HG02763 (cell line): ENCODE measurements around the gene GALNT2.
A peak's percentile ranks its signal among the peaks of the same experiment; 100 is the strongest.

Experiments
- ATAC-seq: cut with Tn5 transposase; IDR thresholded peaks from one replicate; pipeline ENCODE4 v1.9.1; 2021; ENCODE audit warnings: mild to moderate bottlenecking, moderate library complexity; ENCODE audit not compliant: unreplicated experiment

The GALNT2 gene

DNA sequence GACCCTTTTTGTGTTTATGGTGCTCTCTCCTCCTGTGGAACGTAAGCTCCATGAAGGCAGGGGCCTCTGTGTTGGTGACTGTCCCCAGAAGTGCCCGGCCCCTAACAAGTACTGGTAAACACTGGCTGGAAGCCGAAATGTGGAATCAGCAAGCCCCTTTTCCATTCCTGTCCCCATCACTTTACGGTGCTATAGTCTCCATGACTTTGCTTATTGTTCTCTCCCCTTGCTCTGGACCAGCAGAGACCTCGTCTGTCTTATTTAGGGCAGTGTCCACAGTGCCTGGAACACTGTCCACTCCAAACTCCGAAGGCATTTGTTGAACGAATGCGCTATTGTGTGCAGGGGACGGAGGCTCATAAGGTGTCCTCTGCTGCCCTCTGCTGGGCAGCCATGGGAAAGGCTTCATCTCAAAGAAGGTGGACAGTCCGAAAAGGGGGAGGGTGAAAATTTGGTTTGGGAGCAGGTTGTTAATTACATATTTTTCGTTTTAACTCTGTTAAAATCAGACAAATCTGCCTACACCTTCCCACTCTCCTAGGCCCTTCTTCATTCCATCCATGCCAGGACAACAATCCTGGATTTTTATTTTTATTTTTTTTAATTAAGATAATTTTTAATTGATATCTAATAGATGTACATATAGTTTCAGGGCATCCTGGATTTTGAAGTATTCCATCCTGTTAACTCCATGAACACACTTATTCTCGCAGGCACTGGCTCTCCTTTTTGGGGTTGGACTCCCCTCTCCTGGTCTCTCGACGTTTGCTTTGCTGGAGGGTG lies 243.5 kb downstream of the GALNT2 start:
- peak; percentile 68 for ATAC-seq

DNA sequence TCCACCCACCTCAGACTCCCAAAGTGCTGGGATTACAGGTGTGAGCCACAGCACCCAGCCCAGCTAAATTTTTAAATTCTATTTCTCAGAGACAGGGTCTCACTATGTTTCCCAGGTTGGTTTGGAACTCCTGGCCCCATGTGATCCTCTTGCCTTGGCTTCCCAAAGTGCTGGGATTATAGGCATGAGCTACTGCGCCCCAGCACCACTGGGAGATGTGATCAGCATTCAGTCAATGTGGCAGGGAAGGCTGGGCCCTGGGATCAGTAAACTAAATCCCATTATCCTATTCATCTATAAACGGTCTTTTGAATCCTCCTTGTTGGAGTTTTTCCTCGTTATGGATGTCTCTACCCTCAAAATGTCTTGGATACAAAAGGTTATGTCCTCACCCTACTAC lies 245.6 kb downstream of the GALNT2 start:
- no peak for ATAC-seq

- ATAC-seq: no peak
These were observed 246.6 kb downstream of the GALNT2 start for GRCh38 chr1:230313453-230314141.

GRCh38 chr1:230314142-230314470 lies 247.1 kb downstream of the GALNT2 start:
- no peak for ATAC-seq

GRCh38 chr1:230315099-230315498 lies 248.1 kb downstream of the GALNT2 start:
- ATAC-seq: no peak

DNA sequence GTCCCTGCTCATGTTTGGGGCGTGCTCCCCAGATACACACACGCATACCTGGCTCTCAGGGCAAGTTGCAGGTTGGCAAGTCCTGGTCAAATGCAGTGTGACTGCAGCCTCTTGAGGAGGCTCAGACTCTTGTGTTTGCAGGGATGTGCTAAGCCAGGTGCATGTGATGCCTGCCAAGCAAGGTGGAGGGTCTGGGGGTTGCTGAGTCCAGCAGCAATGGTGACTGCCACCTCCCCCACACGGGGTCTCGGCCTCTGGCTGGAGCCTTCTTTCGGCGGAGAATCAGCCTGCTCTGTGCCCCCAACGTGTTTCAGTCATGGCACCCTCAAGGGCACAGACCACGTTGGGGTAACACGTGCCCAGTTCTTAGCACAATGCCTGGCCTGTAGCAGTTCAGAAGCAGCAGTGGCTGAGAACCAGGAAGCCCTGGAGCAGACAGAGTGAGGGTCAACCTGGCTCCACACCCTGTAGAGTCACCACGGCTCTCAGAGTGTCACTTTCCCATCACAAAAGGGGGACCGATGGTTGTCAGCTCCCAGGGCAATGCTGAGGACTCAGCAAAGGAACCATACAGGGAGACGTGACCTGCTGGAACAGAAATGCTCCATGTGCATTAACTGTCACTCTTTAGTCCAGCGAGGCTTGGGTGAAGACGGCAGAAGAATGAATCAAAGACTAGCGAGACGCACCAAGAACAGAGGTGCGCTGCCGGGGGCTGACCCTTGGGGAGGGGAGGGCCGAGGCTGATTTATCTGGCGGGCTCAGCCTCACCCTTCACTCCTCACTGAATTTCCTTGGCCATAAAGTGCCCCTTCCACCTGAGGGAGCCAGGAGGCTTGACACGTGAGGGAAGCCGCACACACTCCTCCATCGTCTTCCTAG lies 250.1 kb downstream of the GALNT2 start:
- ATAC-seq: no peak

DNA sequence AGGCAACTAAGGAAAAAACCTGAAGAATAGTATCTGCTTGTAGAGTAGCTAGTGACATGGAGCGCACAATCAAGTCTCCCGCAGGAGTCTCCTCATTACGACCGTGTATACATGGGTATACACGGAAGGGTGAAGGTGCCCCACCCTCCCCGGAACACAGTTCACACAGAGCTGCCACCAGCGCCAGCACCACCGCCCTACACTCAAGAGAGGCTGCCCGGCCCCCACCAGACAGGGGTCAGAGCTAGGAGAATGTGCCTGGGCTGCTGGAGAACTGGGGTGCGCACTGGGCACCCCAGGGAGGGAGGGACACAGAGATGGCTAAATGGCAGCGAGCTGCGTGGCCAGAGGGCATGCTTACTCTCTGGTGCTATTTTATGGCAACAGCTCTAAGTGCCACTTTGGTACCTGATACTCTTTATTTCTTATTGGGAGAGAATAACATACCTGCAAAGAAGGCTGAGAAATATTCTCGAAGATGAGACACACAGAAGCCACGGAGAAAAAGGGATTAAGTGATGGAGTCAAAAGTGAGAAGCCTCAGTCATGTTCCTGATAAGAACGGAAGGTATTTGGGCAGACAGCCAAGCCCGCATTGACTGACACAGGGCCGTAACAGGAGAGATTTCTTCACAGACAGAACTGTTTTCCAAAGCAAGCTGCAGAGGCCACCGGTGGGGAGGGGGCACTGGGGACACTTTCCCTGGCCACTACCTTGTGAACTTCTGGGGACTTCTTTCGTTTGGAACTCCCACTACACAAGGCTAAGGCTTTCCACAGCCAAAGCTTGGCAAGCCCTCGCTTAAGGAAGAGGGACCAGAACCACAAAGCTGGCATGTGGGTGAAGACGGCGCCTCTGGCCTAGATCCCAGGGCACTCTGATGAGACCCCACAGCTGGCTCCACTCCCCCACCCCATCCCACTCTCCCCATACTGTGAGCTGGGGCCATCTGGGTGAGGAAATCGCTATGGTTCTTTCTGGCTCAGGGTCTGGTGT lies 251.1 kb downstream of the GALNT2 start:
- ATAC-seq: no peak

- ATAC-seq: no peak
These were observed 252.1 kb downstream of the GALNT2 start for GRCh38 chr1:230319014-230319747.

- no peak for ATAC-seq
These were observed 253.8 kb downstream of the GALNT2 start for GRCh38 chr1:230320804-230321203.

GRCh38 chr1:230321341-230321740 lies 254.3 kb downstream of the GALNT2 start:
- ATAC-seq: no peak

GRCh38 chr1:230321741-230322420 lies 254.8 kb downstream of the GALNT2 start:
- ATAC-seq: no peak

DNA sequence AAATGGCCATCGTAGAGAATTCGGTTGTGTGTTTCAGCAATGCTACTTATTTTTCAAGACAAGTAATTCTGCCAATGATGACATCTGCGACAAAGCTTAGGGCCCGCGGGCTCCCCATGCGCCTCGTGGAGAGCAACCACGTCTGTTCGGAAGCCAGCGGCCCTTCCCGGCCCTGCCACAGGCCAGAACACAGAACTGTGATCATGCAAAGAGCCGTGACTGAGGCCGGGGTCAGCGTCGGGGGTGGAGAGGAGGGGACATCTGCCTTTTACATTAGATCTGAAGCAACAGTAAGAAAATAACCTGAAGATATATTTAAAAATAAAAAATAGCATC lies 255.4 kb downstream of the GALNT2 start:
- no peak for ATAC-seq

DNA sequence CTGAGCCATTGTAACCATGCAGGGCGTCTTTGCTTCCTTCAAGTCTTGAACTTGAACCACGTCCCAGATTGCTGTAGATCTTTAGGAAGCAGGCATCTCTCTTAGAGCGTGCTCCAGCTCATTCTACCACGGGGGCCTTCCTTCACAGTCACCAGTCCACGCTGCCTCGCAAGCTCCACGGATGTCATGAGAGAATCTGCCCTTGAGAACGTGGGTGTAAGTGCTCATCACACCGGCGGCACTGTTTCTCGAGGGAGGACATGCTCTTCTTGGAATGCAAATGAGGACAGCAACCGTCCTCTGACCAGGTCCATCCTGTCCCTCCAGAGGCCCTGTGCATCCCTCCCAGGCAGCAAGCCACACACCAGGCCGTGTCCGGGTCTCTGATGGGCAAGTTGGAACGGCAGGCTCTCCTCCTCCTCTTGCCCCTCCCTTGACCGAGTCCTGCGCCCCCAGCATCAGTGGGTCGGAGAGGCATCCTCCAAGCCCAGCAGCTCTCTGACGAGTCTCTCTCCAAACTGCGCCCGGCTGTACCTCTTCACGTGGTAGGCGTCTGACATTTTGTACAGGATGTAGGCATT lies 256.0 kb downstream of the GALNT2 start:
- ATAC-seq: no peak

DNA sequence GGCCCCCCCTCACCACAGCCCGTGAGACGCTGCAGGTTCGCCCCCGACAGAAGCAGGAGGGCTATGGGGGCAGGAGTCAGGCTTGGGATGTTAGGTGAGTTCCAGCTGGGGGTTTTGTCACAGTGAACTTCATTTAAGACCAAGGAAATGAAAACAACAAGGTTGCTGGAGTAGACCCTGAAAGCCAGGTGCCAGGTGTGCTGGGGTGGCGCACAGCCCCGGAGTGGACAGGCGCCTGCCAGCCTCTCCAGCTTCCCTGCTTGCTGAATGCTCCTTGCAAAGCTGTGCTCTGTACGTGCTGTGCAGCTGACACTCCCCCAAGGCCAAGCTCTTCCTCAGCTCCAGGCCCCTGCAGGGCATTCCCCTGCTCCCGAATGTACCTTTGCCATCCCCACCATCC lies 256.6 kb downstream of the GALNT2 start:
- no peak for ATAC-seq

DNA sequence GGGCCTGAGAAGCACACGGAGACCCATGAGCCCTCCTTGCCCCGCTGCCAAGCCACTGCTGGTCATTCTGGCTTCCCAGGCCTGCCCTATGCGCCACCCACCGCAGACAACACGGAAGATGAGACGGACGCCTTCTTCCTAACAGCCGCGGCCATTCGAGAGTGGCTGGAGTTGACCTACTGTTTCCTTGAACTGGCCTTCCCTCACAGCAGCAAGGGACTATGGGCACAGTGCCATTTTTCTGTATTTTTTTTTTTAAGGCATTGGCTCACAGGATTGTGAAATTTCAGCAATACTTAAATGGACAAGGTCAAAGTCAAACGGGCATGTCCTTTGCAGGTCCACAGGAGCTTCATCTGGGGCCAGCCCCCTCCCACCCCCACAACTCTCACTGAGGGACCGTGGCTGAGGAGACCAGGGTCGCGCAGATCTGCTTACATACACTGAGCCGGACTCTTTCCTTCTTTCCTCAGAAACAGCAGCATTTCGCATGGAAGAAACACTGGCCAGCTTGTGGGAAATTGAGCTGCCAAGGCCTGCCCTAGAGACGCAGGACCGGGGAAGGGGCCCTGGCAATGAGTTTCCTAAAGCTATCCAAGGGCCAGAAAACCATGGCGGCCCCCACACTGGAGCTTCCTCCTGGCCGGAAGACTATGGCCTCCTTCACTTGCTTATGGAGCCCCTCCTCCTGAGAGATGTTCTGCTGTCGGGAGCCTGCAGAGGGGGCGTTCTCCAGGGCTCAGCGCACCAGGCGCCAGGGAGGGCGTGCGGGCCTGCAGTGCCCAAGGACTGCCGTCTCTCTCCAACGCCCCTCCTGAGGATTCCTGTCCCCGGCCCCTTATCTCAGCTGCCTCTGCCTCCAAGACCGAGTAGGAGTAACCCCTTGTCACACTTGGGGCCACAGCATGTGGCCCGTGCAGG lies 260.2 kb downstream of the GALNT2 start:
- no peak for ATAC-seq

GRCh38 chr1:230327892-230328284 lies 260.9 kb downstream of the GALNT2 start:
- ATAC-seq: peak; percentile 51

DNA sequence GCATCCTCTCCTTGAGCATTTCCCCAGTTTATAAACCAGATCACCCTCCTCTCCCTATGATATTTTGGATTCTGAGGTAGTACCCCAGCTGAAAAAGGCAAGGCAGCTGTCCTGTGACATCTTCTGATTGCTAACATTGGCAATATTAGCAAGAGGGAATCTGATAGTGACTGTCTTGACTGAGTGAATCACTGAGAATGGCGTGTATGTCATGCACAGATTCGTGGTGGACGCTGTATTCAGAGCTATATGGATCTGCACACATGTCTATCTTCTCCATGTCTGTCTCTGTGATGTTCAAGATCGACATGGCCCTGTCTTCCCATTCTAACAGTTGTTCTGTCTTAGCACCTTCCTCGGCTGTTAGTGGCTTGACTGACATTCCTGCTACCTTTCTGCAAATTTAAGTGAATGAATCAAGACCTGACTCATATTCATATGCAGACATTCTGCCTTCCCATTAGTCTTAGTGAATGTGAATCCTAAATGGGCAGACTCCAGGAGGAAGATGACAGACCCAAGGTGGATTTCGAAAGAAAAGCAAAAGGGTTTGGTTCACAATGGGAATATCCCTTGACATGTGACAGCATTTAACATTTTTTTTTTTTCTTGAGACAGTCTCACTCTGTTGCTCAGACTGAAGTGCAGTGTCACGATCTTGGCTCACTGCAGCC lies 261.4 kb downstream of the GALNT2 start:
- ATAC-seq: no peak
